HepG2 (cell line): ENCODE measurements around the gene C3orf22. TPM values are rescaled to one million over a fixed set of nuclear protein-coding genes. Genes with fewer than 3 reads are reported as not detected.

Source experiments
- DDIT3 ChIP-seq: sonication (generic); formaldehyde crosslinking; IDR thresholded peaks from 2 replicates; pipeline ENCODE4 v1.4.0; 2020; ENCODE audit warnings: mild to moderate bottlenecking, missing genetic modification reagents
- FLYWCH1 ChIP-seq: sonication (generic); formaldehyde crosslinking; IDR thresholded peaks from 2 replicates; pipeline ENCODE4 v1.8.1; 2023; ENCODE audit warnings: mild to moderate bottlenecking, missing genetic modification reagents
- KMT2A ChIP-seq: sonication (generic); formaldehyde crosslinking; IDR thresholded peaks from 2 replicates; pipeline ENCODE4 v1.4.0; 2020; ENCODE audit warnings: missing genetic modification reagents
- NFIB ChIP-seq: sonication (generic); formaldehyde crosslinking; IDR thresholded peaks from 2 replicates; pipeline ENCODE4 v1.9.0; 2021; ENCODE audit warnings: missing genetic modification reagents, mild to moderate bottlenecking, borderline replicate concordance
- RFXANK ChIP-seq: IDR thresholded peaks from 2 replicates; pipeline ENCODE4 v1.6.1; 2016
- RNF2 ChIP-seq: fragments of 450-650 bp; conservative IDR thresholded peaks from 2 replicates; pipeline ENCODE4 v1.6.1; 2016; ENCODE audit warnings: low read depth
- RORA ChIP-seq: sonication (generic); formaldehyde crosslinking; IDR thresholded peaks from 2 replicates; pipeline ENCODE4 v1.5.0; 2020; ENCODE audit warnings: mild to moderate bottlenecking, missing genetic modification reagents, moderate library complexity
- SIN3A ChIP-seq: IDR thresholded peaks from 2 replicates; pipeline ENCODE4 v1.6.1; 2011; ENCODE audit warnings: low read depth, mild to moderate bottlenecking, control low read depth, low read length, borderline replicate concordance
- SIX4 ChIP-seq: sonication (generic); formaldehyde crosslinking; IDR thresholded peaks from 2 replicates; pipeline ENCODE4 v1.4.0; 2020; ENCODE audit warnings: missing genetic modification reagents
- ZBTB34 ChIP-seq: sonication (generic); formaldehyde crosslinking; IDR thresholded peaks from 2 replicates; pipeline ENCODE4 v1.8.0; 2022; ENCODE audit warnings: mild to moderate bottlenecking, missing genetic modification reagents
- ZNF619 ChIP-seq: sonication (generic); formaldehyde crosslinking; IDR thresholded peaks from 2 replicates; pipeline ENCODE4 v1.4.0; 2020; ENCODE audit warnings: mild to moderate bottlenecking, missing genetic modification reagents
- ZNF768 ChIP-seq: sonication (generic); formaldehyde crosslinking; IDR thresholded peaks from 2 replicates; pipeline ENCODE4 v1.4.0; 2020; ENCODE audit warnings: missing genetic modification reagents
- ZNF788 ChIP-seq: sonication (generic); formaldehyde crosslinking; IDR thresholded peaks from 2 replicates; pipeline ENCODE4 v1.5.0; 2020; ENCODE audit warnings: mild to moderate bottlenecking, missing genetic modification reagents, borderline replicate concordance
- polyA plus RNA-seq, 8 experiments: library from polyadenylated mRNA; depleted of rRNA in 3 of 8; stranded (reverse) in 7 of 8; unstranded in 1 of 8; fragments of >200 nt; fragmentation: Illumina TruSeq in 4 of 8; extraction: Trizol in 4 of 8; gene quantifications; 2 replicates each; pipeline versions ENCODE4 v1.2.1 to v1.2.3, GENCODE V29; 2011 to 2016; ENCODE audit warnings: low read depth in 4 of 8, missing spikeins in 1 of 8, mixed read lengths in 1 of 8; ENCODE audit not compliant: insufficient read depth in 1 of 8
- total RNA-seq, 5 experiments: library from RNA; depleted of rRNA; stranded (reverse); fragments of >200 nt; fragmentation: Illumina TruSeq; extraction: Trizol; gene quantifications; 2 replicates each; pipeline ENCODE4 v1.2.3, GENCODE V29; 2016; ENCODE audit warnings: low read depth in 1 of 5
- TF ChIP-seq, protein P1 (sequence below): sonication (generic); formaldehyde crosslinking; IDR thresholded peaks from one replicate; pipeline ENCODE4 v1.5.1; 2020; ENCODE audit warnings: mild to moderate bottlenecking, missing genetic modification reagents; ENCODE audit errors: not compliant biosample characterization
- TF ChIP-seq, protein P2 (sequence below), 2 experiments: IDR thresholded peaks; 2 replicates each; pipeline ENCODE4 v1.6.1; 2011 to 2012; ENCODE audit warnings: low read length in 2 of 2, borderline replicate concordance in 1 of 2, low read depth in 1 of 2, mild to moderate bottlenecking in 1 of 2, moderate library complexity in 1 of 2

The C3orf22 gene
- total and polyA plus RNA-seq, 2 of the 13 experiments (the other 11 are each of a cell fraction or from before 2014, with no cell fraction given): not detected

- TF ChIP-seq, protein P1, sequence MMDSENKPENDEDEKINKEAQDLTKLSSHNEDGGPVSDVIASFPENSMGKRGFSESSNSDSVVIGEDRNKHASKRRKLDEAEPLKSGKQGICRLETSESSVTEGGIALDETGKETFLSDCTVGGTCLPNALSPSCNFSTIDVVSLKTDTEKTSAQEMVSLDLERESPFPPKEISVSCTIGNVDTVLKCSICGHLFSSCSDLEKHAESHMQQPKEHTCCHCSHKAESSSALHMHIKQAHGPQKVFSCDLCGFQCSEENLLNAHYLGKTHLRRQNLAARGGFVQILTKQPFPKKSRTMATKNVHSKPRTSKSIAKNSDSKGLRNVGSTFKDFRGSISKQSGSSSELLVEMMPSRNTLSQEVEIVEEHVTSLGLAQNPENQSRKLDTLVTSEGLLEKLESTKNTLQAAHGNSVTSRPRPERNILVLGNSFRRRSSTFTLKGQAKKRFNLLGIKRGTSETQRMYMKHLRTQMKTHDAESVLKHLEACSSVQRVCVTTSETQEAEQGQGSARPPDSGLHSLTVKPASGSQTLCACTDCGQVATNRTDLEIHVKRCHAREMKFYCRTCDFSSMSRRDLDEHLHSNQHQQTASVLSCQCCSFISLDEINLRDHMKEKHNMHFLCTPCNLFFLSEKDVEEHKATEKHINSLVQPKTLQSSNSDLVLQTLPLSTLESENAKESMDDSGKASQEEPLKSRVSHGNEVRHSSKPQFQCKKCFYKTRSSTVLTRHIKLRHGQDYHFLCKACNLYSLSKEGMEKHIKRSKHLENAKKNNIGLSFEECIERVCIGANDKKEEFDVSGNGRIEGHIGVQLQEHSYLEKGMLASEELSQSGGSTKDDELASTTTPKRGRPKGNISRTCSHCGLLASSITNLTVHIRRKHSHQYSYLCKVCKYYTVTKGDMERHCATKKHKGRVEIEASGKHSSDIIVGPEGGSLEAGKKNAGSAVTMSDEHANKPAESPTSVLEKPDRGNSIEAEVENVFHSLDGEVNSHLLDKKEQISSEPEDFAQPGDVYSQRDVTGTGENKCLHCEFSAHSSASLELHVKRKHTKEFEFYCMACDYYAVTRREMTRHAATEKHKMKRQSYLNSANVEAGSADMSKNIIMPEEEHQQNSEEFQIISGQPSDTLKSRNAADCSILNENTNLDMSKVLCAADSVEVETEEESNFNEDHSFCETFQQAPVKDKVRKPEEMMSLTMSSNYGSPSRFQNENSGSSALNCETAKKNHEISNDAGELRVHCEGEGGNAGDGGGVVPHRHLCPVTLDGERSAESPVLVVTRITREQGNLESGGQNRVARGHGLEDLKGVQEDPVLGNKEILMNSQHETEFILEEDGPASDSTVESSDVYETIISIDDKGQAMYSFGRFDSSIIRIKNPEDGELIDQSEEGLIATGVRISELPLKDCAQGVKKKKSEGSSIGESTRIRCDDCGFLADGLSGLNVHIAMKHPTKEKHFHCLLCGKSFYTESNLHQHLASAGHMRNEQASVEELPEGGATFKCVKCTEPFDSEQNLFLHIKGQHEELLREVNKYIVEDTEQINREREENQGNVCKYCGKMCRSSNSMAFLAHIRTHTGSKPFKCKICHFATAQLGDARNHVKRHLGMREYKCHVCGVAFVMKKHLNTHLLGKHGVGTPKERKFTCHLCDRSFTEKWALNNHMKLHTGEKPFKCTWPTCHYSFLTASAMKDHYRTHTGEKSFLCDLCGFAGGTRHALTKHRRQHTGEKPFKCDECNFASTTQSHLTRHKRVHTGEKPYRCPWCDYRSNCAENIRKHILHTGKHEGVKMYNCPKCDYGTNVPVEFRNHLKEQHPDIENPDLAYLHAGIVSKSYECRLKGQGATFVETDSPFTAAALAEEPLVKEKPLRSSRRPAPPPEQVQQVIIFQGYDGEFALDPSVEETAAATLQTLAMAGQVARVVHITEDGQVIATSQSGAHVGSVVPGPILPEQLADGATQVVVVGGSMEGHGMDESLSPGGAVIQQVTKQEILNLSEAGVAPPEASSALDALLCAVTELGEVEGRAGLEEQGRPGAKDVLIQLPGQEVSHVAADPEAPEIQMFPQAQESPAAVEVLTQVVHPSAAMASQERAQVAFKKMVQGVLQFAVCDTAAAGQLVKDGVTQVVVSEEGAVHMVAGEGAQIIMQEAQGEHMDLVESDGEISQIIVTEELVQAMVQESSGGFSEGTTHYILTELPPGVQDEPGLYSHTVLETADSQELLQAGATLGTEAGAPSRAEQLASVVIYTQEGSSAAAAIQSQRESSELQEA (CRISPR knock-in tag): no peak
- TF ChIP-seq ZNF788: no peak
- no peak for TF ChIP-seq FLYWCH1 (CRISPR knock-in tag)
- TF ChIP-seq RORA (CRISPR knock-in tag): no peak
- TF ChIP-seq SIN3A: no peak
- TF ChIP-seq DDIT3 (CRISPR knock-in tag): no peak
- no peak for TF ChIP-seq KMT2A
- TF ChIP-seq ZNF619: no peak
- no peak for TF ChIP-seq RFXANK (CRISPR knock-in tag)
- no peak for TF ChIP-seq SIX4
- TF ChIP-seq, protein P2, sequence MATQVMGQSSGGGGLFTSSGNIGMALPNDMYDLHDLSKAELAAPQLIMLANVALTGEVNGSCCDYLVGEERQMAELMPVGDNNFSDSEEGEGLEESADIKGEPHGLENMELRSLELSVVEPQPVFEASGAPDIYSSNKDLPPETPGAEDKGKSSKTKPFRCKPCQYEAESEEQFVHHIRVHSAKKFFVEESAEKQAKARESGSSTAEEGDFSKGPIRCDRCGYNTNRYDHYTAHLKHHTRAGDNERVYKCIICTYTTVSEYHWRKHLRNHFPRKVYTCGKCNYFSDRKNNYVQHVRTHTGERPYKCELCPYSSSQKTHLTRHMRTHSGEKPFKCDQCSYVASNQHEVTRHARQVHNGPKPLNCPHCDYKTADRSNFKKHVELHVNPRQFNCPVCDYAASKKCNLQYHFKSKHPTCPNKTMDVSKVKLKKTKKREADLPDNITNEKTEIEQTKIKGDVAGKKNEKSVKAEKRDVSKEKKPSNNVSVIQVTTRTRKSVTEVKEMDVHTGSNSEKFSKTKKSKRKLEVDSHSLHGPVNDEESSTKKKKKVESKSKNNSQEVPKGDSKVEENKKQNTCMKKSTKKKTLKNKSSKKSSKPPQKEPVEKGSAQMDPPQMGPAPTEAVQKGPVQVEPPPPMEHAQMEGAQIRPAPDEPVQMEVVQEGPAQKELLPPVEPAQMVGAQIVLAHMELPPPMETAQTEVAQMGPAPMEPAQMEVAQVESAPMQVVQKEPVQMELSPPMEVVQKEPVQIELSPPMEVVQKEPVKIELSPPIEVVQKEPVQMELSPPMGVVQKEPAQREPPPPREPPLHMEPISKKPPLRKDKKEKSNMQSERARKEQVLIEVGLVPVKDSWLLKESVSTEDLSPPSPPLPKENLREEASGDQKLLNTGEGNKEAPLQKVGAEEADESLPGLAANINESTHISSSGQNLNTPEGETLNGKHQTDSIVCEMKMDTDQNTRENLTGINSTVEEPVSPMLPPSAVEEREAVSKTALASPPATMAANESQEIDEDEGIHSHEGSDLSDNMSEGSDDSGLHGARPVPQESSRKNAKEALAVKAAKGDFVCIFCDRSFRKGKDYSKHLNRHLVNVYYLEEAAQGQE (IDR thresholded peaks at IDR 0.05; ENCODE audit: borderline replicate concordance in 1 of 2, low read depth in 1 of 2, low read length in 2 of 2): 0 out of 4 replicates have a peak, but pooled peaks of 1 of the 2 experiments have one; percentile 6
- 0 out of 2 replicates have a peak, but pooled peaks have one; percentile 5 for TF ChIP-seq ZNF768 (CRISPR knock-in tag)
- TF ChIP-seq ZBTB34: no peak
- TF ChIP-seq RNF2: no peak
- TF ChIP-seq NFIB (CRISPR knock-in tag): no peak
These were observed 40.0 kb downstream of the C3orf22 start (continued) for GRCh38 chr3:126518779-126519177.
